ENCODE data around the gene FABP3.

FABP3 gene

GRCh38 chr1:31335007-31335406 is 37.9 kb downstream of the FABP3 start:
- in situ Hi-C loops (cut with MboI; ENCODE audit: low sequenced_read_pairs, unreplicated experiment) = no loop called here
- peak; percentile 38 for TF ChIP-seq CTCF (IDR thresholded peaks at IDR 0.05; ENCODE audit: borderline replicate concordance, control extremely low read depth, extremely low read depth, insufficient read depth, missing control alignments)
- peak; percentile 50 for DNase-seq (ENCODE audit: low spot score)

GRCh38 chr1:31327381-31327780 is 45.5 kb downstream of the FABP3 start:
- no peak for DNase-seq (ENCODE audit: low spot score)
- no peak for TF ChIP-seq CTCF (IDR thresholded peaks at IDR 0.05; ENCODE audit: borderline replicate concordance, control extremely low read depth, extremely low read depth, insufficient read depth, missing control alignments)
- in situ Hi-C loops (cut with MboI; ENCODE audit: low sequenced_read_pairs, unreplicated experiment) = no loop called here

GRCh38 chr1:31326461-31326860 is 46.4 kb downstream of the FABP3 start:
- no peak for TF ChIP-seq CTCF (IDR thresholded peaks at IDR 0.05; ENCODE audit: borderline replicate concordance, control extremely low read depth, extremely low read depth, insufficient read depth, missing control alignments)
- DNase-seq (ENCODE audit: low spot score) = no peak
- in situ Hi-C loops (cut with MboI; ENCODE audit: low sequenced_read_pairs, unreplicated experiment) = no loop called here

- DNase-seq (ENCODE audit: low spot score) = no peak
- TF ChIP-seq CTCF (IDR thresholded peaks at IDR 0.05; ENCODE audit: borderline replicate concordance, control extremely low read depth, extremely low read depth, insufficient read depth, missing control alignments) = no peak
- in situ Hi-C loops (cut with MboI; ENCODE audit: low sequenced_read_pairs, unreplicated experiment) = no loop called here
Observed at GRCh38 chr1:31324992-31325391, 47.9 kb downstream of the FABP3 start.

- no peak for DNase-seq (ENCODE audit: low spot score)
- in situ Hi-C loops (cut with MboI; ENCODE audit: low sequenced_read_pairs, unreplicated experiment) = no loop called here
- TF ChIP-seq CTCF (IDR thresholded peaks at IDR 0.05; ENCODE audit: borderline replicate concordance, control extremely low read depth, extremely low read depth, insufficient read depth, missing control alignments) = no peak
Observed at GRCh38 chr1:31324093-31324492, 48.8 kb downstream of the FABP3 start.

GRCh38 chr1:31318146-31318545 is 54.7 kb downstream of the FABP3 start:
- DNase-seq (ENCODE audit: low spot score) = no peak
- no peak for TF ChIP-seq CTCF (IDR thresholded peaks at IDR 0.05; ENCODE audit: borderline replicate concordance, control extremely low read depth, extremely low read depth, insufficient read depth, missing control alignments)
- in situ Hi-C loops (cut with MboI; ENCODE audit: low sequenced_read_pairs, unreplicated experiment) = no loop called here

GRCh38 chr1:31315902-31316301 is 57.0 kb downstream of the FABP3 start:
- in situ Hi-C loops (cut with MboI; ENCODE audit: low sequenced_read_pairs, unreplicated experiment) = no loop called here
- DNase-seq (ENCODE audit: low spot score) = no peak
- TF ChIP-seq CTCF (IDR thresholded peaks at IDR 0.05; ENCODE audit: borderline replicate concordance, control extremely low read depth, extremely low read depth, insufficient read depth, missing control alignments) = no peak
